Measurements from ENCODE around the gene CTBP1. TPM values are rescaled to one million over a fixed set of nuclear protein-coding genes. Genes with fewer than 3 reads are reported as not detected.

The CTBP1 gene
- total and polyA plus RNA-seq, 2 donors (not counting 1 experiment from before 2014, with no cell fraction given), result 212 to 343 TPM

- Mint-ChIP-seq H3K9me3 (ENCODE audit: insufficient read depth) (no peaks in the 10 kb centered on the region), H3K27ac (peak overlapping the region; percentile 92), H3K27me3 (no peaks in the 10 kb centered on the region), H3K4me3 (peak overlapping the region; percentile 84), H3K4me1 (peaks cover 62% of the 10 kb centered on the region)
- Histone ChIP-seq H3K4me1 (ENCODE audit: control insufficient read depth in 2 of 2, insufficient read depth in 2 of 2, low read length in 2 of 2) (peaks cover 44 to 67% of the 10 kb centered on the region in 2 donors), H3K9ac (ENCODE audit: low read length) (peak overlapping the region; percentile 45), H3K36me3 (replicated peaks in 1 of 2; ENCODE audit: control extremely low read depth in 1 of 2, control insufficient read depth in 1 of 2, extremely low read depth in 1 of 2, insufficient read depth in 2 of 2, low read length in 1 of 2) (peaks cover 0 to 46% of the 10 kb centered on the region in 2 experiments), H4K20me1 (ENCODE audit: control insufficient read depth, insufficient read depth, low read length, poor library complexity, severe bottlenecking) (peaks cover 60% of the 10 kb centered on the region), H3K79me2 (ENCODE audit: control insufficient read depth, insufficient read depth, low read length) (peaks cover 65% of the 10 kb centered on the region), H2AFZ (ENCODE audit: insufficient read depth, low read depth, low read length, poor library complexity, severe bottlenecking) (no peak overlapping the region), H3K4me3 (ENCODE audit: control extremely low read depth in 1 of 5, extremely low read depth in 1 of 5, insufficient read depth in 1 of 5, low read depth in 2 of 5, low read length in 4 of 5) (peak overlapping the region in 3 of 5 experiments; percentile 32 to 60 (median 33)), H3K9me3 (ENCODE audit: control extremely low read depth in 1 of 3, control insufficient read depth in 2 of 3, insufficient read depth in 1 of 3, low read length in 2 of 3) (no peaks in the 10 kb centered on the region), H3K27ac (ENCODE audit: low read length in 2 of 2) (peak overlapping the region; percentile 56 to 60), H3K4me2 (replicated peaks; ENCODE audit: low read depth, low read length, poor library complexity, severe bottlenecking) (peak overlapping the region; percentile 83), H3K27me3 (replicated peaks in 1 of 4; ENCODE audit: control extremely low read depth in 1 of 4, control insufficient read depth in 3 of 4, insufficient read depth in 4 of 4, low read length in 3 of 4) (no peaks in the 10 kb centered on the region)
- WGBS (ENCODE audit: insufficient coverage), result 78% methylated on average over 2 of the region's 7 CpGs
- ATAC-seq (ENCODE audit: low read depth), result no peak
- ChIA-PET POLR2A (interaction anchor here (1.0 kb wide), 1 partner anchor 35 kb away, joined by 5 read pairs; no protein-coding TSS in a partner anchor), CTCF (interaction anchor here (1.7 to 2.1 kb wide), 3 partner anchors 16 to 52 kb away, joined by 6 to 12 read pairs (median 7); no protein-coding TSS in a partner anchor)
- no peak for DNase-seq
- TF ChIP-seq EZH2 (IDR thresholded peaks at IDR 0.05; ENCODE audit: borderline replicate concordance, insufficient read depth, low read depth, low read length, poor library complexity, severe bottlenecking), result no peak
- no peak for TF ChIP-seq CTCF (IDR thresholded peaks at IDR 0.05)
- intact Hi-C loops (cut with micrococcal nuclease), result loop anchor here (1.0 kb wide), 3 partner anchors 16 to 52 kb away; partner anchors contain the start of gene CTBP1
Measured at GRCh38 chr4:1219566-1219950, 29.4 kb downstream of the CTBP1 start.
